HepG2 (cell line): Measurements from ENCODE around the gene CCDC126. TPM values are rescaled to one million over a fixed set of nuclear protein-coding genes. Genes with fewer than 3 reads are reported as not detected.

ENCODE experiments used
- MEF2D ChIP-seq: sonication (generic); formaldehyde crosslinking; IDR thresholded peaks from 2 replicates; pipeline ENCODE4 v1.5.1; 2020; ENCODE audit warnings: mild to moderate bottlenecking, missing genetic modification reagents
- NAIF1 ChIP-seq: sonication (generic); formaldehyde crosslinking; IDR thresholded peaks from 2 replicates; pipeline ENCODE4 v1.5.0; 2020; ENCODE audit warnings: mild to moderate bottlenecking, missing genetic modification reagents, borderline replicate concordance
- SALL1 ChIP-seq: sonication (generic); formaldehyde crosslinking; IDR thresholded peaks from 2 replicates; pipeline ENCODE4 v1.8.0; 2022; ENCODE audit warnings: mild to moderate bottlenecking, missing genetic modification reagents
- ZNF749 ChIP-seq: sonication (generic); formaldehyde crosslinking; IDR thresholded peaks from 2 replicates; pipeline ENCODE4 v1.8.0; 2022; ENCODE audit warnings: mild to moderate bottlenecking, missing genetic modification reagents, moderate library complexity, borderline replicate concordance
- polyA plus RNA-seq, 8 experiments: library from polyadenylated mRNA; depleted of rRNA in 3 of 8; stranded (reverse) in 7 of 8; unstranded in 1 of 8; fragments of >200 nt; fragmentation: Illumina TruSeq in 4 of 8; extraction: Trizol in 4 of 8; gene quantifications; 2 replicates each; pipeline versions ENCODE4 v1.2.1 to v1.2.3, GENCODE V29; 2011 to 2016; ENCODE audit warnings: low read depth in 4 of 8, missing spikeins in 1 of 8, mixed read lengths in 1 of 8; ENCODE audit not compliant: insufficient read depth in 1 of 8
- total RNA-seq, 5 experiments: library from RNA; depleted of rRNA; stranded (reverse); fragments of >200 nt; fragmentation: Illumina TruSeq; extraction: Trizol; gene quantifications; 2 replicates each; pipeline ENCODE4 v1.2.3, GENCODE V29; 2016; ENCODE audit warnings: low read depth in 1 of 5
- TF ChIP-seq, protein P1 (sequence below): sonication (generic); formaldehyde crosslinking; IDR thresholded peaks from 2 replicates; pipeline ENCODE4 v1.4.0; 2020; ENCODE audit warnings: mild to moderate bottlenecking, missing genetic modification reagents, borderline replicate concordance
- TF ChIP-seq, protein P2 (sequence below): sonication (generic); formaldehyde crosslinking; IDR thresholded peaks from 2 replicates; pipeline ENCODE4 v1.5.0; 2020; ENCODE audit warnings: mild to moderate bottlenecking, missing genetic modification reagents, borderline replicate concordance
- TF ChIP-seq, protein P3 (sequence below): sonication (generic); formaldehyde crosslinking; IDR thresholded peaks from 2 replicates; pipeline ENCODE4 v1.9.0; 2021; ENCODE audit warnings: missing genetic modification reagents, mild to moderate bottlenecking, borderline replicate concordance

Gene CCDC126
- total and polyA plus RNA-seq, 2 of the 13 experiments (the other 11 are each of a cell fraction or from before 2014, with no cell fraction given) = 3.5 to 9.3 TPM

DNA sequence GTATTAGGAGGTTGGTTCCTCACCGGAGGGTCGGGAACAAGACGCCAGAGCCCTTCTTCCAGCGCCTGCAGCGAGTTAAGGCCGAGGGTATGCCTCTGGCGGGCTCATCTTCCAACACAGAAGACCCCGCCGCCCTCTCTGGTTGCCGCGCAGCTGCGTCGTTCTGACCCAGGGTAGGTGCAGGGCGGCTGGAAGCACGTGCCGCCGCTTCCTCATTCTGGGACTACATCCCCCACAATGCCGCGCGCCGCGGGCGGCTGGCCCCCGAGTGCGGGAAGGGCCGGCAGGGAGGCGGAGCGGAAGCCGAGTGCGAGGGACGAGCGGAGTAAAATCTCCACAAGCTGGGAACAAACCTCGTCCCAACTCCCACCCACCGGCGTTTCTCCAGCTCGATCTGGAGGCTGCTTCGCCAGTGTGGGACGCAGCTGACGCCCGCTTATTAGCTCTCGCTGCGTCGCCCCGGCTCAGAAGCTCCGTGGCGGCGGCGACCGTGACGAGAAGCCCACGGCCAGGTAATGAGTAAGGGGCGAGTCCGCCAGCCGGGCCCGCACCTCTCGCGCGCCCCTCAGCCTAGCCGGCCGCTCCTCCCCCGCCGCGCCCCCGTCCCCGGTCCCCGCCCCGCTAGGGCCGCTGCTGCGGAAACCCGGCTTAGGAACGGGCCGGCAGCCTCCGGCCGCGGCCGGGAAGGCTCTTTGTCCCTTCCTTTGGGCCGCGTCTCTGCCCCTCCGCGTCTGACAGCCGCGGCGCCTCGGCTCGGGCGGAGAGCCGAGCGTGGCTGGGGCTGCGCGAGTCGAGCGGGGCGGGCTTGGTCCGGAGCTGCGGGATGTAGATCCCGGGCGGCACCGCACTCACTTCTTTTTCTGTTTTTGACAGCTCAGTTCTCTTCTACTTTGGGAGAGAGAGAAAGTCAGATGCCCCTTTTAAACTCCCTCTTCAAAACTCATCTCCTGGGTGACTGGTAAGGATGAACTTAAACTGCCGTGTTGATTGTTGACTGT is at the start of gene CCDC126 (continued):
- TF ChIP-seq, protein P1, sequence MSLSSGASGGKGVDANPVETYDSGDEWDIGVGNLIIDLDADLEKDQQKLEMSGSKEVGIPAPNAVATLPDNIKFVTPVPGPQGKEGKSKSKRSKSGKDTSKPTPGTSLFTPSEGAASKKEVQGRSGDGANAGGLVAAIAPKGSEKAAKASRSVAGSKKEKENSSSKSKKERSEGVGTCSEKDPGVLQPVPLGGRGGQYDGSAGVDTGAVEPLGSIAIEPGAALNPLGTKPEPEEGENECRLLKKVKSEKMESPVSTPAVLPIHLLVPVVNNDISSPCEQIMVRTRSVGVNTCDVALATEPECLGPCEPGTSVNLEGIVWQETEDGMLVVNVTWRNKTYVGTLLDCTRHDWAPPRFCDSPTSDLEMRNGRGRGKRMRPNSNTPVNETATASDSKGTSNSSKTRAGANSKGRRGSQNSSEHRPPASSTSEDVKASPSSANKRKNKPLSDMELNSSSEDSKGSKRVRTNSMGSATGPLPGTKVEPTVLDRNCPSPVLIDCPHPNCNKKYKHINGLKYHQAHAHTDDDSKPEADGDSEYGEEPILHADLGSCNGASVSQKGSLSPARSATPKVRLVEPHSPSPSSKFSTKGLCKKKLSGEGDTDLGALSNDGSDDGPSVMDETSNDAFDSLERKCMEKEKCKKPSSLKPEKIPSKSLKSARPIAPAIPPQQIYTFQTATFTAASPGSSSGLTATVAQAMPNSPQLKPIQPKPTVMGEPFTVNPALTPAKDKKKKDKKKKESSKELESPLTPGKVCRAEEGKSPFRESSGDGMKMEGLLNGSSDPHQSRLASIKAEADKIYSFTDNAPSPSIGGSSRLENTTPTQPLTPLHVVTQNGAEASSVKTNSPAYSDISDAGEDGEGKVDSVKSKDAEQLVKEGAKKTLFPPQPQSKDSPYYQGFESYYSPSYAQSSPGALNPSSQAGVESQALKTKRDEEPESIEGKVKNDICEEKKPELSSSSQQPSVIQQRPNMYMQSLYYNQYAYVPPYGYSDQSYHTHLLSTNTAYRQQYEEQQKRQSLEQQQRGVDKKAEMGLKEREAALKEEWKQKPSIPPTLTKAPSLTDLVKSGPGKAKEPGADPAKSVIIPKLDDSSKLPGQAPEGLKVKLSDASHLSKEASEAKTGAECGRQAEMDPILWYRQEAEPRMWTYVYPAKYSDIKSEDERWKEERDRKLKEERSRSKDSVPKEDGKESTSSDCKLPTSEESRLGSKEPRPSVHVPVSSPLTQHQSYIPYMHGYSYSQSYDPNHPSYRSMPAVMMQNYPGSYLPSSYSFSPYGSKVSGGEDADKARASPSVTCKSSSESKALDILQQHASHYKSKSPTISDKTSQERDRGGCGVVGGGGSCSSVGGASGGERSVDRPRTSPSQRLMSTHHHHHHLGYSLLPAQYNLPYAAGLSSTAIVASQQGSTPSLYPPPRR (CRISPR knock-in tag) = no peak; the same call in 1 of the 2 replicates
- peak; percentile 92 for TF ChIP-seq MEF2D (CRISPR knock-in tag)
- no peak for TF ChIP-seq NAIF1 (CRISPR knock-in tag)
- peak; percentile 37; the same call in 1 of the 2 replicates for TF ChIP-seq ZNF749 (CRISPR knock-in tag)
- TF ChIP-seq, protein P2, sequence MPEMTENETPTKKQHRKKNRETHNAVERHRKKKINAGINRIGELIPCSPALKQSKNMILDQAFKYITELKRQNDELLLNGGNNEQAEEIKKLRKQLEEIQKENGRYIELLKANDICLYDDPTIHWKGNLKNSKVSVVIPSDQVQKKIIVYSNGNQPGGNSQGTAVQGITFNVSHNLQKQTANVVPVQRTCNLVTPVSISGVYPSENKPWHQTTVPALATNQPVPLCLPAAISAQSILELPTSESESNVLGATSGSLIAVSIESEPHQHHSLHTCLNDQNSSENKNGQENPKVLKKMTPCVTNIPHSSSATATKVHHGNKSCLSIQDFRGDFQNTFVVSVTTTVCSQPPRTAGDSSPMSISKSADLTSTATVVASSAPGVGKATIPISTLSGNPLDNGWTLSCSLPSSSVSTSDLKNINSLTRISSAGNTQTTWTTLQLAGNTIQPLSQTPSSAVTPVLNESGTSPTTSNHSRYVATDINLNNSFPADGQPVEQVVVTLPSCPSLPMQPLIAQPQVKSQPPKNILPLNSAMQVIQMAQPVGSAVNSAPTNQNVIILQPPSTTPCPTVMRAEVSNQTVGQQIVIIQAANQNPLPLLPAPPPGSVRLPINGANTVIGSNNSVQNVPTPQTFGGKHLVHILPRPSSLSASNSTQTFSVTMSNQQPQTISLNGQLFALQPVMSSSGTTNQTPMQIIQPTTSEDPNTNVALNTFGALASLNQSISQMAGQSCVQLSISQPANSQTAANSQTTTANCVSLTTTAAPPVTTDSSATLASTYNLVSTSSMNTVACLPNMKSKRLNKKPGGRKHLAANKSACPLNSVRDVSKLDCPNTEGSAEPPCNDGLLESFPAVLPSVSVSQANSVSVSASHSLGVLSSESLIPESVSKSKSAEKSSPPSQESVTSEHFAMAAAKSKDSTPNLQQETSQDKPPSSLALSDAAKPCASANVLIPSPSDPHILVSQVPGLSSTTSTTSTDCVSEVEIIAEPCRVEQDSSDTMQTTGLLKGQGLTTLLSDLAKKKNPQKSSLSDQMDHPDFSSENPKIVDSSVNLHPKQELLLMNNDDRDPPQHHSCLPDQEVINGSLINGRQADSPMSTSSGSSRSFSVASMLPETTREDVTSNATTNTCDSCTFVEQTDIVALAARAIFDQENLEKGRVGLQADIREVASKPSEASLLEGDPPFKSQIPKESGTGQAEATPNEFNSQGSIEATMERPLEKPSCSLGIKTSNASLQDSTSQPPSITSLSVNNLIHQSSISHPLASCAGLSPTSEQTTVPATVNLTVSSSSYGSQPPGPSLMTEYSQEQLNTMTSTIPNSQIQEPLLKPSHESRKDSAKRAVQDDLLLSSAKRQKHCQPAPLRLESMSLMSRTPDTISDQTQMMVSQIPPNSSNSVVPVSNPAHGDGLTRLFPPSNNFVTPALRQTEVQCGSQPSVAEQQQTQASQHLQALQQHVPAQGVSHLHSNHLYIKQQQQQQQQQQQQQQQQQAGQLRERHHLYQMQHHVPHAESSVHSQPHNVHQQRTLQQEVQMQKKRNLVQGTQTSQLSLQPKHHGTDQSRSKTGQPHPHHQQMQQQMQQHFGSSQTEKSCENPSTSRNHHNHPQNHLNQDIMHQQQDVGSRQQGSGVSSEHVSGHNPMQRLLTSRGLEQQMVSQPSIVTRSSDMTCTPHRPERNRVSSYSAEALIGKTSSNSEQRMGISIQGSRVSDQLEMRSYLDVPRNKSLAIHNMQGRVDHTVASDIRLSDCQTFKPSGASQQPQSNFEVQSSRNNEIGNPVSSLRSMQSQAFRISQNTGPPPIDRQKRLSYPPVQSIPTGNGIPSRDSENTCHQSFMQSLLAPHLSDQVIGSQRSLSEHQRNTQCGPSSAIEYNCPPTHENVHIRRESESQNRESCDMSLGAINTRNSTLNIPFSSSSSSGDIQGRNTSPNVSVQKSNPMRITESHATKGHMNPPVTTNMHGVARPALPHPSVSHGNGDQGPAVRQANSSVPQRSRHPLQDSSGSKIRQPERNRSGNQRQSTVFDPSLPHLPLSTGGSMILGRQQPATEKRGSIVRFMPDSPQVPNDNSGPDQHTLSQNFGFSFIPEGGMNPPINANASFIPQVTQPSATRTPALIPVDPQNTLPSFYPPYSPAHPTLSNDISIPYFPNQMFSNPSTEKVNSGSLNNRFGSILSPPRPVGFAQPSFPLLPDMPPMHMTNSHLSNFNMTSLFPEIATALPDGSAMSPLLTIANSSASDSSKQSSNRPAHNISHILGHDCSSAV (CRISPR knock-in tag) = no peak
- TF ChIP-seq, protein P3, sequence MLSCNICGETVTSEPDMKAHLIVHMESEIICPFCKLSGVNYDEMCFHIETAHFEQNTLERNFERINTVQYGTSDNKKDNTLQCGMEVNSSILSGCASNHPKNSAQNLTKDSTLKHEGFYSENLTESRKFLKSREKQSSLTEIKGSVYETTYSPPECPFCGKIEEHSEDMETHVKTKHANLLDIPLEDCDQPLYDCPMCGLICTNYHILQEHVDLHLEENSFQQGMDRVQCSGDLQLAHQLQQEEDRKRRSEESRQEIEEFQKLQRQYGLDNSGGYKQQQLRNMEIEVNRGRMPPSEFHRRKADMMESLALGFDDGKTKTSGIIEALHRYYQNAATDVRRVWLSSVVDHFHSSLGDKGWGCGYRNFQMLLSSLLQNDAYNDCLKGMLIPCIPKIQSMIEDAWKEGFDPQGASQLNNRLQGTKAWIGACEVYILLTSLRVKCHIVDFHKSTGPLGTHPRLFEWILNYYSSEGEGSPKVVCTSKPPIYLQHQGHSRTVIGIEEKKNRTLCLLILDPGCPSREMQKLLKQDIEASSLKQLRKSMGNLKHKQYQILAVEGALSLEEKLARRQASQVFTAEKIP = no peak
- peak; percentile 89 for TF ChIP-seq SALL1 (CRISPR knock-in tag)
